Stimulated activated CD4-positive, alpha-beta T cell treated with anti-CD3 and anti-CD28 coated beads, Interleukin-1b, Interleukin-23, amount 100 ng/mL, for 1 hour (primary cell): ENCODE results near the gene ANGPTL2.

ENCODE experiments used
- DNase-seq, 2 donors: peaks; one replicate each; pipeline ENCODE4 v3.0.0-alpha.2; 2020; ENCODE audit warnings: low read depth in 2 of 2

The ANGPTL2 gene

DNA sequence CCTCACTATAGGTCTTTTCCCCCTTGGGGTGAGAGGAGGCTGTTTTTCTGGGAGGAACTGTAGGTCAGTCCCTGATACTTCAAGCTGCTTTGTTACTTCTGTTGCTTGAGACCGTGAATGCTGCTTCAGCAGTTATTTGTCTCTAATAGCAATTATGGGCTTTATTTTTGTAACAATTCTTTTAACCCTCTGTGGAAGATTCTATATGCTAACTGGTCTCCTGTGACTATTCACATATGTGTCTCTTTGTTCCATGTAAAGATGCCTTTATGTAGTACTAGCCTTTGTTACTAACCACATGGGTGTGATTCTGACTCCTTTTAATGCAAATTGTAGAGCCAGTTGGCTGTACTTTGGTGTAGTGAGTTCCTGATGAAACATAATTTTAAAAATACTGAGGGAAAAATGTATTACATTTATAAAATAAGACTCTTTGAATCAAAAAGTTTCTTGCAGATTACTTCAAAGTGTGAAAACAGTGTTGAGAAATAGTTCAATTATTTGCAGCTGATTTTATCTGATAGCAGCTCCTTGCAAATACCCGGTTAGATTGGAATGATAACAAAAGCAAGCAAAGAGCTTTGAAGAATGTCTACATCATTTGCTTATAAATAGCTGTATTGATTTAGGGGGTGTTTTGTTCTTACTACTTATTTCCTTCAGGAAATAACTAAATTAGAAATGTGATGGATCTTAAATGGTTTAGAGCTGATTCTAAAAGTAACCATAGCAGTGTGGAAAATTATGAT, 46.6 kb downstream of the ANGPTL2 start:
- DNase-seq: no peak

DNA sequence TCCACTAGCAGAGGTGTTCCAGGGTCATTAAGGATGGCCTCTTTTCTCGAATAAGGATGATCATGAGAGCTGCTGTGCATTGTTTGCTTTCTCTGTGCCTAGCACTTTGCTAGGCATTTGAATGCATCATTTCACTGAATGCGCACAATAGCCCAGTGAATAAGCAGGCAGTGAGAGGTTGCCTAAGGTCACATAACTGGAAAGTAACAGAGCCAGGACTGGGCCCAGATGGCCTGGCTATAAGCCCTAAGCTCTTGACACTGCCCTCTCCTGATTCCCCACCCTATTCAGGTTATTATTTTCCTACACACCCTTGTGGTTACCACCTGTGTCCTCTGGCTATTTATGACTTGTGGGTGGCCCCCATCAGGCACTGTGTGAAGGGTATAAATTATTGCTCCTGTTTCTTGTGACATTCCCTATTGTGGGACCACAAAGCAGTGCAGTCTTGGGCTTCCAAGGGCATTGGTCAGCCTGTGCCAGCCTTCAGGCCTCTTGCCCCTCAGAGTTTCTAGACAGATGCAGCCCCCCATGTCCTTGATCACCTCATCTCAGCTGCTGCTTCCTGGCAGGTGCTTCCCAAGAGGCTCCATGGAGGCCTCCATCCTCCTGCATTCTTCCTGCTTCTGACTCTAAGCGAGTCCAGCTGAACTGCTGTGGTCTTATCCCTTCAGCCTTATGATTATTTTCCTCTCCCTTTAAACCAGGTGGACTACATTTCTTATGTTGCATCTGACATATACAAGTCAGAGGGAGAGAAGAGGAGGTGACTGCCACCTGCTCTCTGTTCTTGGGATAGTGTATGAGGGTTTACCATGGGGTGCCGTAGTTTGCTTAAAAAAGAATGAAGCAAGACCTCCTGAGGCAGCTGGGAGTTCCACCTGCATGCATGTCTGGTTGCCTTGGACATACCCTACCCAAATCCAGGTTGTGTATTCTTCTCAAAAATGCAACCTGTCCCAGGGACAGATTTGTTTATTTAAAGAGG, 47.6 kb downstream of the ANGPTL2 start:
- no peak for DNase-seq

DNA sequence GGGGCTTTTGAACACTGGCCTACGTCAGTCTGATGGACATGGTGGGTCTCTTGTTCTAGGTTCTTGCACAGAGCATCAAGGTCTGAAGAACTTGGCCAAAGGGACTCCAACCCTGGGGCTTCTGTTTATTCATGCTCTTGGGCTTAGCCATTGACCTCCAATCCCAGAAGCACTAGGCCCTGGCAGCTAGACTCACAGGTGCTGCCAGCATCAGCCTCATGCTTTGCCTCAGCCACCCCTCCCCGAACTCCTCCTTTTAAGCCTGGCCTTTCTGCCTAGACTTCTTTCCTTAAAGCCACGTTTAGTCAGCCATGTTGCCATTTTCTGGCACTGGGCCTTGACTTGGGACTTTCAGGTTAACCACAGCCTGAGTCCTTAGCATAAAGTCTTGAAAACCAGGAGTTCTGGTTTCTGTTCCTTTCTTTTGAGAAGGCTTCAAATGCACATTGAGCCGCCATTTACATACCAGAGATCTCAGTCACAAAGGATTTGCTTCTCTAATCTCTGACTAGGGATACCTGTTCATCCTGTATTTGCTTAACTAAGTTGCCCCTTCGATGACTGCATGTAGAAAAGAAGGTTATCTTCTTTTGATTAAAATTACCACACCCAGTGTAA, 54.7 kb downstream of the ANGPTL2 start:
- DNase-seq: no peak

DNA sequence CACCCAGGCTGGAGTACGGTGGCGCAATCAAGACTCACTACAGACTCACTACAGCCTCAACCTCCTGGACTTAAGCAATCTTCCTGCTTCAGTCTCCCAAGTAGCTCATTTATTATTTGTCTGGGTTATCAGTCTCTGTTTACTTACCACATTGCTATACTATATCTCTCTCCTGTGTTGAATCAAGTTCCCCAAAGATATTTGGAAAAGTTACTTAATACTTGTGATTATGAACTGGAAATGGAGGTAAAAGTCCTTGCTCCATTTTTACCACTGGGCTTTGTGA, 55.6 kb downstream of the ANGPTL2 start:
- DNase-seq: no peak

DNA sequence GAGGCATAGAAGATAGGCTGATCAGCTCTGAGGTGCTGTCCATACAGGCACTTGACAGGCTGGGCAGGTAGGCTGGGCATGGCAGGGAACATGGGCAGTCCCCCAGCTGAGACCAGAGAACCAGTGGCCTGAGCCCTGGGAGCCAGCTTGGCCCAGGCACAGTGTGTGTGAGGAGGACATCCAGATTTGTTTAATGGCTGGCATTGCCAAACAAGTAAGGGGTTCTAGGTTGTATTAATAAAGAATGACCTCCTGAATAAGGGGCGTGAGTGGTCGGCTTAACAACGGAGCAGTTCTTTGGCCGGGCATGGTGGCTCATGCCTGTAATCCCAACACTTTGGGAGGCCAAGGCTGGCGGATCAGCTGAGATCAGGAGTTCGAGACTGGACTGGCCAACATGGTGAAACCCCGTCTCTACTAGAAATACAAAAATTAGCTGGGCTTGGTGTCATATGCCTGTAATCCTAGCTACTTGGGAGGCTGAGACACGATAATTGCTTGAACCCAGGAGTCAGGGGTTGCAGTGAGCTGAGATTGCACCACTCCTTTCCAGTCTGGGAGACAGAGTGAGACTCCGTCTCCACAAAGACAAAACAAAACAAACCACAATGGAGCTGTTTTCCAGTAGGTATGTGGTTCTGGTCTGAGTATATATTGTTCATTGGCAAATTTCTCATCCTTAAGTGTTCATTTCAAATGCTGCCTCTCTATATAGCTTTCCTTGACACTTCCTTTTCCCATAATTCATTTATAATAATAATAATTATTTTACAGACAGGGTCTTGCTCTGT, 56.2 kb downstream of the ANGPTL2 start:
- DNase-seq: no peak

DNA sequence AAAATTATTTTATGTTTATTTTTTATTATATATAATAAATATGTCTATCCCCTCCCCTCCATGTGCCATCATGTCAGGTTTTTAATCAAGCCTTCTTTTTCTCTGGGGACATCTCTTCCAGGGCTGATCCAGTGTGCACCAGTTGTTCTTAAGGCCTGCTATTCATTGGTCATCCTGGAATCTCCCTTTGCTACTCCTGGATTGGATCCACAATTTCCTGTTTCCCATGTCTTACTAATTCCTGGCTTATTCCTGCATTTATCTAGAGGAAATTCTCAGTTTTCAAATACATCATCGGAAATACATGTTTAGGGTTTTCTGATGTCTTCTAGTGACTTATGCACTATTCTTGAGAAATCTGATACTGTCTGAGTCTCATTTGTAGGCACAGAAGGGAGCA, 56.8 kb downstream of the ANGPTL2 start:
- no peak for DNase-seq

DNA sequence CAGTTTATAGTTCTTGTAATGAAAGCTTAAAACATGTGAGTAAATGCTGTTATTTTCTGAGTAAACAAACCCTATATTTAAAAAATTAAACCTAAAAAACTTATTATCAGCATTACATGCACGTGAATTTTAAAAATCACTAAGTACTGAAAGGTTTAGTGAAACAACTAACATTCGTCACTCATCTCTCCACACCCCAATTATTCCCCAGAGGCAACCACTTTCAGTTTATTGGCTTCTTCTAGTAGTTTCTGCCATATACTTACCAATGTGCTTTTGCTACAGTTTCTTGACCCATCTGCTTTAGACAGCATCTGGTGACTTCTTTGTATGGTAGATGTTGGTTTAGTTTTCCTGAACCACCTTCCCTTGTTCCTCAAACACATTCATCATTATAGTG, 58.1 kb downstream of the ANGPTL2 start:
- DNase-seq: no peak

DNA sequence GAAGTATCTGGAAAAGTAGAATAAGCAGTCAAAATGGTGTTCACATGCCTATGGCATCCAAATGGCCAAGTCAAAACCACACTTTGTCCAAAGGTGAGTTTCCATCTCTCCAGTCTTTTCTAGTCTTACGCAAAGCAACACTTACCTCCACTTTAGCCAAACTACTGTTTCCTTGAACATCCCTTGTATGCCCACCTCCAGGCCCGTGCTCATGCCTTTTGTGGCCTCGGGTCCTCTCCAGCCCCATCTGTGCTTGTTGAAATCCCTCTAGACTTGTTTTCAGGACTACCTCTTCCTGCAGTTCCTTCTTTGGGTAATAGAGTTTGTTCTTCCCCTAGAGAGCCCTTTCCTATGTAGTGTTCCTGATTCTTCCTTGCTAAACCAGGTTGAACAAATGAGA, 61.0 kb downstream of the ANGPTL2 start:
- no peak for DNase-seq

DNA sequence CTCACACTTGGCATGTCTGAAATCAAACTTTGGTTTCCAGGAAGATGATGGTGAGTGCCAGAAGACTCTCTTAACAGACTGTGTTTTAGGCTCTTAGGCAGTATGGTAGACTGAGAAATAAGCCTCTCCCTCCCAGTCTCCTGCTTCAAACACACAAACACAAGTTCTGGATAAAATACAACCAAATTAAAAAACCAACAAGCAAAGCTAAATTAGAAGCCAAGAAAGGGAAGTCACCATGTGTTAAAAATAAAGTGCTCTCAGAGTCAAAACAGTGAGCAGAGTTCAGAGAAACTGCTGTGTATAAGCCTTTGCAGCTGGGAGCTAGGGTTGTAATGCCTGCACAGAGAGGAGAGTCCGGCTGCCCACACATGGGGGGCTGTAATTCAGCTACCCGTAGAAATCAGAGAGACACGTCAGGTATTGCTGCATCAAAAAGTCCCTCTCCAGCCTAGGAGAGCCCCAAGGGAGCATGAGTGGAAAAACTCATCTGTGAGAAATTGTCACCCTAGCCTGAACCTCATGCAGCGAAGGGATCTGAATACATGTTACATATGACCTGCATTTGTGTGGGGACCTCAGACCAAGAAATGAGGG, 62.6 kb downstream of the ANGPTL2 start:
- no peak for DNase-seq

DNA sequence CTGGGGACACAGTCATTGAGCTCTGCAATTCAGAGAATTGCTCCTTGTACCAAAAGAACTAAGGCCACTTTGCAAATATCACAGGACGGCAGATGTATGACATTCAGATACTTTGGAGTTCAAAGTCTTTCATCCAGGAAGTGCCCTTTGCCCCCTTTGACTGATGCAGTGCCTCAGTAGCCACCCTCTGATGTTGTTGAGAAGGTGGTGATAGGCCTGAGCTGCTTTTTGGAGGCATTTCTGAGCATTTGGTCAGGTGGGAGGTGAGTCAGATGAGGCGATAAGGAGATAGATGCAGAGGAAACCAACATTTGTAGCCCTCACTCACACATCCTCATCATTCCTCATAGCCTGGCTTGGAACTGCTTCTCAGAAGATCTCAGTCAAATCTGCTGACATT, 63.4 kb downstream of the ANGPTL2 start:
- DNase-seq: no peak

DNA sequence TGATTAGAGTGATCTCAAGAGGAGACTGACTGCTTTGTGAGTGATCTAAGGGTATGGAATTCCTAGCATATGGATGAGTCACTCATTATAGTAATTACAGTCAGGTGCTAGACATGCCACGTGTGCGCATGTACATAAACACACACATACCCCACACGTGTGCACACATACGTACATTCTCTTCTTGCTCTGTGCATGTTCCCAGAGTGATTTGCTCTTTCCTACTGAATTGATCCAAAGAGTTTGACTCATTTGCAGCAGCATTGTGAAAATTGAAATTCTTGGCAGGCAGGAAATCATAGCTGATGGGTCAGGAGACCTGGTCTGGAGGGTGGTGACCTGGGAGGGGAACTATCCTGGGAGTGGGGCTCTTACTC, 63.8 kb downstream of the ANGPTL2 start:
- DNase-seq: no peak

DNA sequence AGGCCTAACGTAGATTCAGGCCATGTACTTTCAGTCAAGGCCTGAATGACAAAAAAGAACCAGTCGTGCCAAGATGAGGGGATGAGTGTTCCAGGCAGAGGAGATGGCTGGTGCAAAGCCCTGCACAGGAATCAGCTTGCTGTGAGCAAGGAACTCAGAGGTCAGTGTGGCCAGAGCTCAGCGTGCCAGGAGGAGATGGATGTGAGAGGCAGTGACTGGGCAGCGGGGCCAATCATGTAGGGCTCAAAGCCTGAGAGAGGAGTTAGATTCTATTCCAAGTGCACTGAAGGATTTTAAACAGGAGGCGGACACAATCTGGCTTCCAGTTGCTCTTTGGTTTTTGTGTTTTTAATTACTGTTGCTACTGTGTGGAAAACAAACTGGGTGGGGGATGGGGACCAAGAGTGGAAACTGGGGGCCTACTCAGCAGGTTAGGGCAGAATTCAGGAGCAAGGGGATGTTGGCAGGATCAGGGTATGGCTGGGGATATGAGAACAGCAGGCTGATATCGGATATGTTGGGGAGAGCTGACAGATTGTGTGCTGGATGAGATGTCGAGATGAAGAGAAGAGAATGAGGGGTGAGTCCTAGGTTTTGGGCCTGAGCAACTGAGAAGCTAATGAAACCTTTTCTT, 64.3 kb downstream of the ANGPTL2 start:
- DNase-seq: no peak

DNA sequence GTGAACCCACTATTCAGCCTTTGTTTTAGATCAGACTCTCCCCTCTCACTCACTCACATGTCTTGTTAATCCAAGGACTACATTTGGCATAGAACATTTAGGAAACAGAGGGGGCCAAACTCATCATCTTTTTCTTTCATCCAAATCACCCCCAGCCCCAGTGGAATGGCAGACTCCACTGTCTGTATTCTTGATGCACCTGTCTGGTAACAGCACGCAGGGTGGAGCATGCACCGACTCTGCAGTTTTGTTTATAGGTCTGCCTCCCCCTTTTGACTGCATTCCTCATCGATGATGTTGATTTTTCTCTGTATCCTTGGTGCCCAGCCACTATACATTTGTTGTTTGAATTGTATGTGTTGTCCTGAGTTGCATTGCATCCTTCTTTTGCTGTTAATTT, 66.0 kb downstream of the ANGPTL2 start:
- no peak for DNase-seq

DNA sequence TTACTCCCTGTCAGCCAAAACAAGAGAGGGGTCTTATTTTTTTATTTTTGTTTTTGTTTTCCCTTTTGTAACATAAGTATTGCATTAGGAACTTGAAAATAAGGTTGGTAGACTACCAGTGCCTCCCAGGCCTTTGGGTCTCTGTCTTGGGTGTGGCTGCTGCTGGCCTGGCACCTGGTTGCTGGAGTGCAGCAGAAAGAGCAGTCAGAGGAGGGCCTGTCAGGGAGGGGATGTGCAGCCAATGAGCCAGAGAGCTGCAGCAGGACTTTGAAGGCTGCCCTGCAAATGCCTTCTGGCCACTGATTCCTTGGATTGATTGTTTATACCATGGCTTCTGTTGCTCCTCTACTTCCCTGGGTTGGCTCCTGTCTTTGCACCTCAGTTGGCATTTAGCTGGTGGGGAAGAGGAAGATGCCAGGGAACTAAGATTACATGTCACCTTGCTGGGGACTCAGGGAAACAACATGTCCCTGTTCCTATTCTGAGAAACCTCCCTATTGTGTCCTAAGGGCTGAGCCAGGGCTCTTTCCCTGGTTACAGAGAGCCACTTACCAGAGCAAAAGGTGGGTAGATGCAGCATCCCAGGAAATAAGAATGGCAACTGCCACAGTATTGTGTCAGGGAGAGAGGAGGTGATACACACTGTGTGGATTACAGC, 66.6 kb downstream of the ANGPTL2 start:
- DNase-seq: no peak

DNA sequence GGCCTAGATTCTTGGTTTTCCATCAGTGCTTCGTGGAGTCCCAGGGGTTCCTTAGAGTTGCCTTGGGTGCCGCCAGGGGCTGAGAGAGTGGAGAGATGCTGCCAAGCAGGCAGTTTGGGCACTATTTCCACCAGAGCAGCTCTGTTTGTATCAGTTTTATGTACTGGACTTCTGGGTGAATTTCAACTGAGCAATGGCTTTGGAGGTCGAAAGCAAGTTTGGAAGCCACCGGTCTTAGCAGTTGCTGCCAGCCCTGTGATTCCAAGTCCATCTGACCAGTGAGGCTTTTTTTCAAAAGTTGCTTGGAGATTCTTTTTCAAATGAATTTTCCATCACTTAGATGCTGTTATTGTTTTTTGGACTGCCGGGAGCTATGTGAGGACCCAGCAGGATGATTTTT, 68.5 kb downstream of the ANGPTL2 start:
- no peak for DNase-seq

DNA sequence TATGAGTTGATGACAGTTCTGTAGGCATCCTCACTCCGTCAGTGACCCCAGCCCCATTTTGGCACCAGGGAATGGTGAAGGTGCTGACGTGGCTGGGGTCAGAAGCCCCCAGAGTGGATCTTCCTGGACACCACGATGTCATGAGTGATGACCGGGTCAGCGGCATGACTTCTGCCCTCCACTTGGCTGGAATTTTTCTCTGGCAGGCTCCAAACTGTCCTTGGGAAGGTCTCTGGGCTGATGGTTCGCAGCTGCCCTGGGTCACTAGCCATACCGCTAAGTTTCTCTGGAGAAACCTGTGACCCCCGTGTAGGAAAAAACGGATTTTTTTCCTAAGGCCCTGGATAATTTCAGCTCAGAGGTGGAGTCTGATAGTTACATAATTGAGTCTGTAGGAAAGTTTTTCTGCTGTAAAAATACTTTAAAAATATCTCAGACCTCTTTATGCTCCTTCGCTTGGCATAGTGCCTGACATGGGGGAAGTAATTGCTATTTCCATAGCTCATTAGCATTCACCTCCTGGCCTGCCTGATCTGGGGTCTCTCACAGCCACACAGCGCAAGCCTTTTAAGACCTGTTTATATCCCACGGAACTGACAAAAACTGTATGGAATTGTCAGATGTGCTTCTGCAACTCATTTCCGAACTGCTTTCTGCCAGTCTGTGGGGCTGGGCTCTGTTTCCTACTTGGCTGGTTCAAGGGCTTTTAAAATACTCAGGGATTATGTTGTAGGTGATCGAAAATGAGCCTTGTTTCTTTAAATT, 69.2 kb downstream of the ANGPTL2 start:
- DNase-seq: no peak

DNA sequence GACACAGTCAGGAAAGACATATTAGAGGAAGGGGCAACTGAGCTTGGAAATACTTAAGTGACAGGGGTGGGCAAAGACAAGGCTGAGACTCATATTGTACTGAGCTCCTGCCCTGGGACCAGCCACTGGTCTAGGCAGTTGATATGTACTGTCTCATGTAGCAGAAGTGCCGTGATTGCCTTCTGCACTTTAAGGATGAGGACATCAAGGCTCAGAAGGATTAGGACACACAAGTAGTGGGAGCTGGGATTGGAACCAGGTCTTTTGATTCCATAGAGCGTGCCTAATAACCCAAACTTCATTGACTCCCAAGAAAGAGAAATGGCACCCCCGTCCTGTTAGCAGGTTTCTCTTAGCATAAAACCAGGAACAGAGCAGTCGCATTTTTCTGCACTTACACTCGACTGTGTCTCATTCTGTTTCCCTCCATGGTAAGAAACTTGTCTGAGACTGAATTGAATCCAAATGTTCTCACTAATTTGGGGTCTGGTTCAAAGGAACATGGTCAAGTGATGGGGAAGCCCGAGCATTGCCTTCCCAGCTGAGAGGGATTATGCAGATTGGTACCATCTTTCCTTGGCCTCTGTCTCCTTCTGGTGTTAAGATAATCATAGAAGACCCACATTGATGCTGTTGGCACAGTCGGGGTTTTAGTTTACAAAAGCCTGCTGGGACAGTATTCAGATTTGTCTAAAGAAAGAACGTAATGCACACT, 70.4 kb downstream of the ANGPTL2 start:
- DNase-seq: no peak

DNA sequence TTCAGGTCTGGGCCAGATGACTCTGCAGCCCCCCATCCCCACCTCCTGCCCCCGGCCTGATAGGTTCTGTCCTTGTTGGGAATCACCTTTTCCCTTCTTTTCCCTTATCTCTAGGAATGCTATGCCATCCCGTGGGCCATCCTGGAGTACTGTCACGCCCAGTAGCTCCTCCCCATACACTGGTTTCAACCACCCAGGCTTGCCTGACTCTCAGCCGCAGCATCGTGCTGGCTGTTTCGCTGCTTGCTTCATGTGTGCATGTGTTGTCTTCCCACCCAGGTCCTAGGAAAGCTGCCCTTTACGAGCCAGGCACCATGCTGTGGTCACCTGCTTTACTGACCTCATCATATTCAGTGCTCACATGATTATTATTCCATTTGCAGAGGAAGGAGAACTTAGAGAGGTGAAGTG, 71.8 kb downstream of the ANGPTL2 start:
- no peak for DNase-seq

DNA sequence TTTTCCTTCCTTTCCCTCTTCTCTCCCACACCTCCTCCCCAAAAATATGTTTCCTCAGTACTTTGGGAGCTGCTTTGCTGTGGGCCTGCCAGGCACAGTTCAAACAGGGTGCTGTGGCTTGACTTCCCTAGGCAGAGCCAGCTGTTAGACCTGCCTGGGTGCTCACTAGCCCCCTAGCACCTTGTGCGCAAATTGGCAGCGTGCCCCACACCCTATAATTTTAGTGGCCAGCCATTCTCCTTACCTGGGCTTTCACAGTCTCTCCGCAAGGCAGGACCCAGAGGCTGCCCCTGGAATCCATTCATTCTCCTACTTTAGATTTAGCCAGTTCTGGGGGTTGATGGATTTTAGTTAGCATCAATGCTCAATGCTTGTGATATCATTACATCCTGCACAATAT, 72.3 kb downstream of the ANGPTL2 start:
- no peak for DNase-seq
